Esophagus squamous epithelium (tissue), 5 donors: Measurements from ENCODE around the gene AKT2. TPM values are rescaled to one million over a fixed set of nuclear protein-coding genes. Genes with fewer than 3 reads are reported as not detected.
A peak's percentile ranks its signal among the peaks of the same experiment; 100 is the strongest.

Experiments
- DNase-seq: peaks from one replicate; lab custom pipeline; 2025; lab: John Stamatoyannopoulos, UW
- H3K27ac ChIP-seq, 4 donors: fragments of 200-600 bp; sonication (generic); one replicate each; pipeline ENCODE4 v1.5.1; 2016 to 2019; ENCODE audit warnings: mild to moderate bottlenecking in 1 of 4
- H3K27me3 ChIP-seq, 4 donors: fragments of 200-600 bp; sonication (generic); 1 replicate in 3 of 4; 2 replicates in 1 of 4; pipeline versions ENCODE4 v1.5.1 to v1.6.0; 2017 to 2021; ENCODE audit warnings: antibody characterized with exemption in 1 of 4
- H3K36me3 ChIP-seq, 3 donors: fragments of 200-600 bp; sonication (generic); one replicate each; pipeline ENCODE4 v1.5.1; 2016 to 2019
- H3K4me1 ChIP-seq, 3 donors: fragments of 200-600 bp; sonication (generic); one replicate each; pipeline ENCODE4 v1.5.1; 2017 to 2019
- H3K4me3 ChIP-seq, 4 donors: fragments of 200-600 bp; sonication (generic); 1 replicate in 3 of 4; 2 replicates in 1 of 4; pipeline ENCODE4 v1.5.1; 2016 to 2019; ENCODE audit warnings: mild to moderate bottlenecking in 2 of 4, moderate library complexity in 1 of 4
- H3K9me3 ChIP-seq, 3 donors: fragments of 200-600 bp; sonication (generic); one replicate each; pipeline ENCODE4 v1.5.1; 2016 to 2019
- CTCF ChIP-seq, 6 experiments: fragments of 450-650 bp in 4 of 6; fragments of 200-600 bp in 2 of 6; sonication (generic) in 2 of 6; IDR thresholded peaks; one replicate each; pipeline ENCODE4 v1.5.1; 2016 to 2019; ENCODE audit warnings: antibody characterized with exemption in 6 of 6, mild to moderate bottlenecking in 4 of 6, moderate library complexity in 4 of 6
- POLR2A ChIP-seq, 4 donors: fragments of 450-650 bp; IDR thresholded peaks; one replicate each; pipeline ENCODE4 v1.6.1; 2017; ENCODE audit warnings: antibody characterized with exemption in 4 of 4, mild to moderate bottlenecking in 4 of 4, moderate library complexity in 3 of 4
- WGBS, 2 donors: methylation state at CpG; one replicate each; pipeline ENCODE4 v1.1.5; 2018; 5-methylcytosine and 5-hydroxymethylcytosine counted together
- intact Hi-C: fragments of 100-400 bp; cut with DNase I; formaldehyde crosslinking; loops from one replicate; pipeline ENCODE4 v1.15.0; 2022
- total RNA-seq, 4 donors: library from RNA; depleted of rRNA; stranded (reverse); fragments of >200 nt; gene quantifications; one replicate each; pipeline ENCODE4 v1.1.0, GENCODE V29; 2016
- donor health status: DM: yes; HTN: yes; CAD: no.

The AKT2 gene
- total RNA-seq, 4 donors from 2014 or later = 59.0 to 84.7 (median 69.0) TPM

DNA sequence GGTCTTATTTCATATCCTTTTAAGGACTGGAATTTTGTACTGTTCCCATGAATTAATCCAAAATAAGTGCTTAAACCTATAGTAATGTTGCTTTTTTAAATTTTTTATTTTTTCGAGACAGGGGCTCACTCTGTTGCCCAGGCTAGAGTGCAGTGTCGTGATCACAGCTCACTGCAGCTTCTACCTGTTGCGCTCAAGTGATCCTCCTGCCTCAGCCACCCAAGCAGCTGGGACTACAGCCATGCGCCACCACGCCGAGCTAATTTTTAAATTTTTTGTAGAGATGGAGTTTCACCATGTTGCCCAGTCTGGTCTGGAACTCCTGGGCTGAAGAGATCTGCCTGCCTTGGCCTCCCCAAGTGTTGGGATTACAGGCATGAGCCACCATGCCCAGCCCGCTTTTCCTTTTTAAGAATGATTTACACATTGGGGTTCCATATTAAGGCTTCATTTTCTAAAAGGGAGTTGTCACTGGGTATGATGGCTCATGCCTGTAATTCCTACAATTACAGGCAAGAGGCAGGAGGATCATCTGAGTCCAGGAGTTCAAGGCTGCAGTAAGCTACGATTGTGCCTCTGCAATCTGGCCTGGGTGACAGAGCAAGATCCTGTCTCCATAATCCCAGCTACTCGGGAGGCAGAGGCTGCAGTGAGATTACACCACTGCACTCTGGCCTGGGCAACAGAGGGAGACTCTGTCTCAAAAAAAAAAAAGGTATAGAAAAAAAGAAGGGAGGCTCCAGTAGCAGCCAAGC is 28.3 kb upstream of the AKT2 start:
- intact Hi-C loops = loop anchor here (10.0 kb wide), 1 partner anchor 211 kb away; no protein-coding TSS in a partner anchor
- no peaks in the 10 kb centered on the region for H3K27me3 ChIP-seq
- H3K36me3 ChIP-seq = peaks cover 0 to 18% (median 0%) of the 10 kb centered on the region in 3 donors
- H3K4me3 ChIP-seq = no peak overlapping the region
- TF ChIP-seq CTCF (IDR thresholded peaks at IDR 0.05) (no peak), POLR2A (IDR thresholded peaks at IDR 0.05) (no peak)
- no peak for DNase-seq
- H3K27ac ChIP-seq = no peak overlapping the region
- peaks cover 0 to 11% (median 0%) of the 10 kb centered on the region in 3 donors for H3K4me1 ChIP-seq
- 90 to 99% methylated on average over 8 to 9 of the region's 9 CpGs for WGBS, 2 donors
- no peaks in the 10 kb centered on the region for H3K9me3 ChIP-seq

DNA sequence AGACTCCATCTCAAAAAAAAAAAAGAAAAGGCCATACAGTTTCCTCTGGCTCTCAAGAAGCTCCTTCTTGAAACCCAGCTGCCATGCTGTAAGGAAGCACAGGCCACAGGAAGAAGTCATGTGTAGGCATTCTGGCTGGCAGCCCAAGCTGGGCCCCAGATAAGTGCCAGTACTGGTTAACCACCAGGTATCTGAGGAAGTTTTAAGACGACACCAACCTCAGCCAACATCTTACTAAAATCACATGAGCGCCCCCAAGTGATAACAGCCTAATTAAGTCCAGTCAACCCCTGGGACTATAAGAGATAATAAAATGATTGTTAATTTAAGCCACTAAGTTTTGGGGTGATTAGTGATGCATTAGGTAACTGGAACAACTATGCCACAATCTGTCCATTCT is 27.4 kb upstream of the AKT2 start:
- peaks cover 0 to 10% (median 0%) of the 10 kb centered on the region in 3 donors for H3K36me3 ChIP-seq
- no peak for TF ChIP-seq POLR2A (IDR thresholded peaks at IDR 0.05)
- no peak for TF ChIP-seq CTCF (IDR thresholded peaks at IDR 0.05)
- H3K4me1 ChIP-seq = peaks cover 0 to 11% (median 0%) of the 10 kb centered on the region in 3 donors
- no peak overlapping the region for H3K4me3 ChIP-seq
- intact Hi-C loops = loop anchor here (10.0 kb wide), 1 partner anchor 212 kb away; no protein-coding TSS in a partner anchor
- WGBS, 2 donors = 65 to 70% methylated on average over 2 of the region's 2 CpGs
- no peak for DNase-seq
- H3K27me3 ChIP-seq = no peaks in the 10 kb centered on the region
- no peaks in the 10 kb centered on the region for H3K9me3 ChIP-seq
- no peak overlapping the region for H3K27ac ChIP-seq

DNA sequence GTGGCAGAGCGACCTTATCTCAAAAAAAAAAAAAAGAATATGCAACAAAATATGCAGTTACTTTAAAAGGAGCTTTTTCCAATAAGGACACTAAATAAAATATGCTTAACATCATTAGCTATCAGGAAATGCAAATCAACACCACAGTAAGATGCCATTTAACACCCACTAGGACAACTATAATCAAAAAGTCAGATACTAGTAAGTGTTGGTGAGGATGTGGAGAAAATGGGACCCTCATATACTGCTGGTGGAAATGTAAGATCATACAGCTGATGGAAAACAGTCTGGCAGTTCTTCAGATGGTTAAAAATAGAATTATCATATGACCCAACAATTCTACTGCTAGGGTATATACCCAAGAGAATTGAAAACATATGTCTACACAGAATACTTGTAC is 24.5 kb upstream of the AKT2 start:
- Histone ChIP-seq H3K9me3 (no peaks in the 10 kb centered on the region), H3K27me3 (no peaks in the 10 kb centered on the region), H3K4me1 (peaks cover 0 to 20% (median 3%) of the 10 kb centered on the region in 3 donors), H3K27ac (no peak overlapping the region), H3K36me3 (no peaks in the 10 kb centered on the region), H3K4me3 (no peak overlapping the region)
- DNase-seq = no peak
- WGBS, 2 donors = 100% methylated on average over 1 of the region's 1 CpG; no CpG with 5 or more reads in 1 of the 2 donors
- TF ChIP-seq POLR2A (IDR thresholded peaks at IDR 0.05) (no peak), CTCF (IDR thresholded peaks at IDR 0.05) (no peak)
- intact Hi-C loops = loop anchor here (10.0 kb wide), 1 partner anchor 215 kb away; no protein-coding TSS in a partner anchor

DNA sequence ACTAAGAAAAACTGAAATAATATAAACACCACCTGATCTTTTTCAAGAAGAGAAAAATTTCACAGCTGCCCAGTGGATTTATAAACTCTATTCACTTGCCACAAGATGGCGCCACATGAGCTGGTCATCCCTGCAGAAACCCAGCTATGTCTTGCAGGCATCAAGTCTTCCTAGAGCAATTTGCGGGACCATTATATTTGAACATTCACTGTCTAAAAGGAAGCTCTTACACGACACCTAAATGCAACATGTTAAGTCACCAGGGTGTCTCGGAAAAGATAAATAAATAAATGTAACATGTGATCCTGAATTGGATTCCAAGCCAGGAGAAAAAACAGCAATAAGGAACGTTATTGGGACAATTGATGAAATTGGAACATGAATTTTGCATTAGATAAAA is 20.3 kb upstream of the AKT2 start:
- intact Hi-C loops = no loop called here
- Histone ChIP-seq H3K4me1 (peaks cover 0 to 43% (median 13%) of the 10 kb centered on the region in 3 donors), H3K4me3 (no peak overlapping the region), H3K27me3 (no peaks in the 10 kb centered on the region), H3K36me3 (no peaks in the 10 kb centered on the region), H3K27ac (peak overlapping the region in 1 of 4 donors; percentile 46), H3K9me3 (no peaks in the 10 kb centered on the region)
- no peak for TF ChIP-seq POLR2A (IDR thresholded peaks at IDR 0.05)
- peak; percentile 55 to 74 (median 70) for TF ChIP-seq CTCF (IDR thresholded peaks at IDR 0.05)
- peak; percentile 8 for DNase-seq
- WGBS, 2 donors = 3 to 7% methylated on average over 5 of the region's 5 CpGs

DNA sequence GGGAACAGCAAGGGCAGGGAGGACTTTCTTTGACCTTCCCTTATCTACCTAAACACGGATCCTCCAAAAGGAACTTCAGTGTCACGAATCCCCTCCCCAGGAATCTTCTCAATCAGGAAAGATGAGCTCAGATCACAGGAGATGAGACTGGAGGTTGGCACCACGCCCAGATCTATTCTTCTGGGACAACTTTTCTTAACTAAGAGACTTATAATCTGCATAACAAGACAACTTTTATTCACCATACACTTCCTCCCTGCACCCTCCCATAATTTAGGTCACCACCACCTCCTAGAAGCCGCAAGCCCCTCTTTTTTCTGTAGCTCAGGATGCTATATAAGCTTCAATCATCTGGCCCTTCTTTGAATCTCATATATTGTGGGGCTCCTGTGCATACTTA is 19.2 kb upstream of the AKT2 start:
- TF ChIP-seq CTCF (IDR thresholded peaks at IDR 0.05) (no peak), POLR2A (IDR thresholded peaks at IDR 0.05) (no peak)
- no peaks in the 10 kb centered on the region for H3K27me3 ChIP-seq
- H3K36me3 ChIP-seq = no peaks in the 10 kb centered on the region
- H3K4me3 ChIP-seq = no peak overlapping the region
- intact Hi-C loops = no loop called here
- no peaks in the 10 kb centered on the region for H3K9me3 ChIP-seq
- DNase-seq = no peak
- WGBS, 2 donors = 49 to 65% methylated on average over 4 of the region's 4 CpGs
- peak overlapping the region in 1 of 4 donors; percentile 46 for H3K27ac ChIP-seq
- peaks cover 0 to 43% (median 13%) of the 10 kb centered on the region in 3 donors for H3K4me1 ChIP-seq
